Stimulated activated CD8-positive, alpha-beta memory T cell treated with anti-CD3 and anti-CD28 coated beads, Interleukin-15, amount 100 ng/mL, for 24 hours (primary cell): ENCODE data around the gene EED.
"Not testable (repeated sequence)": the region's sequence is repeated elsewhere in the genome, so short reads cannot be mapped to it uniquely, and the experiment has no call there.

Source experiments
- DNase-seq: peaks from one replicate; pipeline ENCODE4 v3.0.0-alpha.2; 2020; ENCODE audit warnings: low read depth

The EED gene

DNA sequence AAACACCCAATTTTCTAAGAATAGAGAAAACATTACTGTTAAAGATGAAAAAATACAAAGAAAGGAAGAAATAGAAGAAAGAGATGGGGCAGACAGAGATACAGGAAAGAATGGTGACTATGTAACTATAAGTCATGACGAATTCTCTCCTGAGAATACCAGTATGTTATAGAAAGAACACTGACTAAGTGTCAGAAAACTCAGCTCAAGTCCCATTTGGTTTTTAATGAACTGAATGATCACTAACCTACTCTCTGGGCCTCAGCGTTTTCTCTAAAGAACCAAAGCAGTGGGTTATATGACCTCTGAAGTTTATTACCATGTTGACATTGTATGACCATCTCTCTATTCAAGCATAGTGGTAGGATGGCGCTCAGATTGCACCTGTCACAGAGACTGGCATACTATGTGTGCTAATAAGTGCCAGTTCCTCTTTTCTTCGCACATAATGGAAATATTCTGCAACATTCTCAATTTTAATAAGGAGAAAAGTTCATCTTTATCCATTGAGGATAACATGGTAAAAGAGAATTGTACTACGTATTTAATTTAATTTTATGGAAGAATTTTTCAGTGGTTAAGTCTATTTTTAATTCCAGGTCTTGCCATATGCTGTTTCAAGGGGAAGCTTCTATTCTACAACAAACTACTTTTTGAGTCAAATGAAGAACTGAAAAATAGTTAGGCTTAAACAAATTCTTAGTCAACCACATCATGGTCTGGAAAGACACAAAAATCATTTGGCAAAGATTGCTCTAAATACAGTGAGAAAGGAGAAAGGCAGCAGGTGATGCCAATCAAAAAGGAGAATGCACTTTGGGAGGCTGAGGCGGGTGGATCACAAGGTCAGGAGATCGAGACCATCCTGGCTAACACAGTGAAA is 25.0 kb upstream of the EED start:
- no peak for DNase-seq

- no peak for DNase-seq
These were observed 23.9 kb upstream of the EED start for GRCh38 chr11:86220653-86221052.

DNA sequence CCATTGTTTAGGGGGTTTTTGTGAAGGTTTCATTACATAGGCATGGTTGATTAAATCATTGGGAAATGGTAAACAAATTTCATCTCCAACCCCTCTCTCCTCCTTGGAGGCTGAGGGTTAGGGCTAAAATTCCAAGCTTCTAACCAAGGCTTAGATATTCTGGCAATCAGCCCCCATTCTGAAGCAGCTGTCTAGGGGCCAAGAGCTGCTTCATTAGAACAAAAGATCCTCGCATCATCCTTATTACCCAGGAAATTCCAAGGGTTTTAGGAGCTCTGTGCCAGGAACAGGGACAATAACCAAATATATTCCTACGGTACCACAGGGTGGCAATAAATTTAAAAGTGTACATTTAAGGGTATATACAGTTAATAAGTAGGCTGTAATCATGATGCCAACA is 22.5 kb upstream of the EED start:
- DNase-seq: no peak

- DNase-seq: not testable (repeated sequence)
These were observed 20.0 kb upstream of the EED start for GRCh38 chr11:86224575-86224974.

GRCh38 chr11:86225344-86225743 is 19.2 kb upstream of the EED start:
- not testable (repeated sequence) for DNase-seq

GRCh38 chr11:86228269-86229038 is 16.1 kb upstream of the EED start:
- no peak for DNase-seq

- DNase-seq: not testable (repeated sequence)
These were observed 15.6 kb upstream of the EED start for GRCh38 chr11:86229039-86229330.

- no peak for DNase-seq
These were observed 14.3 kb upstream of the EED start for GRCh38 chr11:86230179-86230804.

DNA sequence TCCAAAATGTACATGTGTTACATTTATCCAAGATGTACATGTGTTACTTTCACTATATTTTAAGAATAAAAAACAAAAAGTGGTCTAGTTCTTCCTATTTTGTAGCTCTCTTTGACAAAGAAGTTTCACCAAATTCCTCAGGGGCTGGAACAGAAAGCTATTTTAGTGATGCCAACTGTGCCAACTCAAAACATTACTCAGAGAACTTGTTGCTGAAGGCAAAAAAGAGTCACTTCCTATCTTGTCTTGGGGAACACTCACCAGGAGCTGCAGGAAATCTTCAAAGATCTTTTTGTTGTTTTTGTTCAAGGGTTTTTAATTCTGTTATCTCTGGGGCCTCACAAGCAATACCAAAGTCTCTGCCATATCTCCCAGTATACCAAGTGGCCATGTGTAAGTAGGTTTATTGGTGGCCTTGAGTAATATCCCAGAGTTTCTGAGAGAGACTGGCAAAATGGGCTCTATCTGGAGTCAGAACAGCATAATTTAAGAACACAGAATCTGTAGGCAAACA is 13.6 kb upstream of the EED start:
- DNase-seq: no peak

DNA sequence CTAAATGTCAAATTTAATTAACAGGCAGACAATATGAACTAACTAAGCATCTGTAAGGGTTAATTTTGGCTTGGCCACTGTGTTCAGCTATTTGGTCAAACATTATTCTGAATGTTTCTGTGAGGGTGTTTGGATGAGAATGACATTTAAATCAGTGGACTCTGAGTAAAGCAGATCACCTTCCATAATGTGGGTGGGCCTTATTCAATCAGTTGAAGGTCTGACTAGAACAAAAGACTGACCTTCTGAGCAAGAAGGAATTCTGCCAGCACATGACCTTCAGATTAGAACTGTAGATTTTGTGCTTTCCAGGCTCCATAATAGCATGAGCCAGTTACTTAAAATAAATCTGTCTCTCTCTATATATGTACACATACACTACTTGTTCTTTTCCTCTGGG is 12.0 kb upstream of the EED start:
- no peak for DNase-seq

- no peak for DNase-seq
These were observed 9.6 kb upstream of the EED start for GRCh38 chr11:86234831-86235461.

GRCh38 chr11:86237267-86237804 is 7.2 kb upstream of the EED start:
- no peak for DNase-seq

GRCh38 chr11:86240164-86240563 is 4.4 kb upstream of the EED start:
- no peak for DNase-seq

DNA sequence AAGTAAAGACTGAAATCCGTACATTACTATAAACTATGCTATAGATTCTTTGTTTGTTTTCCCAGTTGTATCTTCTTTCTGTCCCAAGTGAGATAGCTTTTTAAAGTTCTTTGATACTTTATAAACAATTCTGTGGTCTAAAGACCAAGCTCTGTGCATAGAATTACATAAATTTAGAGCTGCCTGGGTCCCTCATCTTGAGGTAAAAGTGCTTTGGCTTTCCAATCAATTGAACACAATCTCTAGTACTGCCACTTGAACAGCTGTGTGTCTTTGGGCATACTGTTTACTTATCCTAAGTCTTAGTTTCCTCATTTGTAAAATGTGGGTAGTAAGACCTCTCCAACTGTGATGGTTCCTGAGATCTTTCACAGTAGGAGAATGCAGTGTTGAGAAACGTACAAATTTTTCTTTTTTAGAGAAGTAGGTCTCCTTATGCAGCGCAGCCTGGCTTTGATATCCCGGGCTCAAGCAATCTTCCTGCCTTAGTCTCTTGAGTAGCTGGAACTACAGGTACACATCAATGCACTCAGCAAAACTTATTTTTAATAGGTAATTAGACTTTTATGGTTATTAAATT is 2.5 kb upstream of the EED start:
- DNase-seq: no peak

DNA sequence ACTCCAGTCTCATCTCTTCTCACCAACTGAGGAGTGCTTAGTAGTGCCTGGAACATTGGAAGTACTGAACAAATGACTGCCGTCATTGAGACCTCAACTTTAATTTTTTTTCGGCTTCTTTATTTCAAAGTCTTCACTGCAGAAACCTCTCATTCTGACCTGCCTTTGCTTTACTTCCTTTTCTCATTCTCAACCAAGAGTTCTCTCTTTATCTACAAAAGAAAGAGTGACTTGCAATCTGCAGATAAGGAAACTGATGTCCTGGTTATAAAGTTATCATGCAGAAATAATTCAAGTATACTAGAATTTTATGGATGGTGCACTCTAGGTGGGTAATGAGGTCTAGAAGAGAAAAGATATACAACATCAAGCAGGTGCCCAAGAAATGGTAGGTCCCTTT is 1.2 kb upstream of the EED start:
- no peak for DNase-seq

GRCh38 chr11:86244063-86244521 is 461 bp upstream of the EED start:
- peak; percentile 65 for DNase-seq

- no peak for DNase-seq
These were observed 1.1 kb downstream of the EED start for GRCh38 chr11:86245369-86246292.

- DNase-seq: no peak
These were observed 1.7 kb downstream of the EED start for GRCh38 chr11:86246293-86246675.

DNA sequence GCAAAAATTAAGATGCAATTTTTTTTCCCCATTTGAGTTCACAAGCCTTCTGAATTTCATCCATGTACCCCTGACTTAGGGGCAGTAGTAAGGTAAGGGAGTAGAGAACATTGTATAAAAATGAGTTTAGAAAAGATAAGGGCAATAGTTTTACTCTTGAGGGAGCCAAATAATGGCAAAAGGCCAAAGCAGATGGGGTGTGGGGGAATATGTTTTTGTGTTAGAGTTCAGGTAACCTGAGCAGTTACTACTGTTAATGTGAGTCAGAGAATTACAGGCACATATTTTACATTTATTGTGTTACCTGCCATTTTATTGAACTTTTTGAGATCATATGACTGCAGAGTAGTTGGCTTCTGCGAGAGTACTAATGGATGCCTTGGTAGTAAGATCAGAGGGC is 3.1 kb downstream of the EED start:
- no peak for DNase-seq

DNA sequence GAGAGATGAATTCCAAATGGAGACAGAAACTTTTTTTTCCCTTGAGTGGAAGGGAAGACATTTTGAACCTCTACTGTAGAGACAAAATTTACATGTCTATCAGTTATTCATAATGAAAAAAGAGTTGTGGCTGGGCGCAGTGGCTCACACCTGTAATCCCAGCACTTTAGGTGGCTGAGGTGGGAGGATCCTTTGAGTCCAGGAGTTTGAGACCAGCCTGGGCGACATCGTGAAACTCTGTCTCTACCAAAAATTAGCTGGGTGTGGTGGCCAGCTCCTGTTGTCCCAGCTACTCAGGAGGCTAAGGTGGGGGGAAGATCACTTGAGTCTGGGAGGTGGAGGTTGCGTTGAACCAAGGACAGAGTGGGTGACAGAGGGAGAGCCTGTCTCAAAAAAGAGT is 4.1 kb downstream of the EED start:
- no peak for DNase-seq
